WTC11 (cell line): ENCODE results near the gene GDA. TPM values are rescaled to one million over a fixed set of nuclear protein-coding genes. Genes with fewer than 3 reads are reported as not detected.

ENCODE experiments used
- ATAC-seq: fragments of 200-7000 bp; cut with Tn5 transposase; 2 replicates; pipeline ENCODE4 v1.10.0; 2021; ENCODE audit warnings: mild to moderate bottlenecking, moderate library complexity
- CTCF ChIA-PET: fragments of 300-600 bp; sonication (Branson Sonifier 250); formaldehyde crosslinking; loops from one replicate; lab custom pipeline; 2021; ENCODE audit warnings: antibody characterized with exemption; lab: Charles Lee
- POLR2A ChIA-PET: fragments of 350-600 bp; sonication (Branson Sonifier 250); formaldehyde crosslinking; loops from one replicate; lab custom pipeline; 2021; ENCODE audit warnings: antibody characterized with exemption; lab: Charles Lee
- DNase-seq: peaks from one replicate; pipeline ENCODE4 v3.0.0; 2021; ENCODE audit warnings: low spot score
- H3K27ac Mint-ChIP-seq: 2 replicates; pipeline ENCODE4 v1.8.0; 2021; ENCODE audit warnings: mixed read lengths
- H3K27me3 Mint-ChIP-seq: 2 replicates; pipeline ENCODE4 v1.8.0; 2021; ENCODE audit warnings: low read depth, mild to moderate bottlenecking, moderate library complexity, mixed read lengths
- H3K36me3 Mint-ChIP-seq: 2 replicates; pipeline ENCODE4 v1.8.0; 2021; ENCODE audit warnings: mixed read lengths
- H3K4me1 Mint-ChIP-seq: 2 replicates; pipeline ENCODE4 v1.8.0; 2022; ENCODE audit warnings: mixed read lengths
- H3K4me3 Mint-ChIP-seq: 2 replicates; pipeline ENCODE4 v1.8.0; 2021; ENCODE audit warnings: mild to moderate bottlenecking, moderate library complexity, mixed read lengths
- H3K9me3 Mint-ChIP-seq: 2 replicates; pipeline ENCODE4 v1.8.0; 2021; ENCODE audit warnings: mixed read lengths
- EMX1 ChIP-seq: fragments of 250-450 bp; sonication (Bioruptor Pico); IDR thresholded peaks from 2 replicates; pipeline ENCODE4 v1.8.0; 2021; ENCODE audit warnings: mild to moderate bottlenecking
- HMGA2 ChIP-seq: fragments of 250-450 bp; sonication (Bioruptor Pico); IDR thresholded peaks from 2 replicates; pipeline ENCODE4 v1.4.0; 2021; ENCODE audit warnings: mild to moderate bottlenecking, moderate library complexity
- IRF1 ChIP-seq: sonication (generic); formaldehyde crosslinking; IDR thresholded peaks from 2 replicates; pipeline ENCODE4 v1.8.0; 2023; ENCODE audit warnings: missing genetic modification reagents
- KAT7 ChIP-seq: sonication (generic); formaldehyde crosslinking; IDR thresholded peaks from 2 replicates; pipeline ENCODE4 v1.8.1; 2023; ENCODE audit warnings: missing genetic modification reagents, mild to moderate bottlenecking, borderline replicate concordance
- NFATC4 ChIP-seq: fragments of 250-450 bp; sonication (Bioruptor Pico); IDR thresholded peaks from 2 replicates; pipeline ENCODE4 v1.9.0; 2021; ENCODE audit warnings: mild to moderate bottlenecking
- TCF7 ChIP-seq: sonication (generic); formaldehyde crosslinking; IDR thresholded peaks from 2 replicates; pipeline ENCODE4 v1.8.0; 2022; ENCODE audit warnings: mild to moderate bottlenecking, low read depth, missing genetic modification reagents, moderate library complexity
- TEAD1 ChIP-seq: sonication (generic); formaldehyde crosslinking; IDR thresholded peaks from 2 replicates; pipeline ENCODE4 v1.8.0; 2022; ENCODE audit warnings: mild to moderate bottlenecking, missing genetic modification reagents
- ZNF317 ChIP-seq: sonication (generic); formaldehyde crosslinking; IDR thresholded peaks from 2 replicates; pipeline ENCODE4 v1.8.1; 2023; ENCODE audit warnings: low read depth, mild to moderate bottlenecking, moderate library complexity, missing genetic modification reagents, borderline replicate concordance
- ZNF532 ChIP-seq: fragments of 250-450 bp; sonication (Bioruptor Pico); IDR thresholded peaks from 2 replicates; pipeline ENCODE4 v1.9.0; 2021; ENCODE audit warnings: mild to moderate bottlenecking, borderline replicate concordance
- ZNF671 ChIP-seq: fragments of 250-450 bp; sonication (Bioruptor Pico); IDR thresholded peaks from 2 replicates; pipeline ENCODE4 v1.8.0; 2021; ENCODE audit warnings: mild to moderate bottlenecking
- total RNA-seq: library from RNA; stranded (reverse); gene quantifications from 3 replicates; pipeline ENCODE4 v1.2.3, GENCODE V29; 2021
- TF ChIP-seq, protein P1 (sequence below): sonication (generic); formaldehyde crosslinking; IDR thresholded peaks from 2 replicates; pipeline ENCODE4 v1.8.0; 2022; ENCODE audit warnings: mild to moderate bottlenecking, missing genetic modification reagents
- TF ChIP-seq, protein P2 (sequence below): sonication (generic); formaldehyde crosslinking; IDR thresholded peaks from 2 replicates; pipeline ENCODE4 v1.8.0; 2023; ENCODE audit warnings: mild to moderate bottlenecking, missing genetic modification reagents
- TF ChIP-seq, protein P3 (sequence below): fragments of 250-450 bp; sonication (Bioruptor Pico); IDR thresholded peaks from 2 replicates; pipeline ENCODE4 v2.1.2; 2022; ENCODE audit warnings: mild to moderate bottlenecking, moderate library complexity
- TF ChIP-seq, protein P4 (sequence below): sonication (generic); formaldehyde crosslinking; IDR thresholded peaks from 2 replicates; pipeline ENCODE4 v1.8.1; 2023; ENCODE audit warnings: mild to moderate bottlenecking, missing genetic modification reagents, moderate library complexity
- TF ChIP-seq, protein P5 (sequence below): sonication (generic); formaldehyde crosslinking; IDR thresholded peaks from 2 replicates; pipeline ENCODE4 v1.8.1; 2022; ENCODE audit warnings: mild to moderate bottlenecking, moderate library complexity, missing genetic modification reagents

GDA gene
- total RNA-seq, 1 experiment from 2014 or later, result 0.68 TPM

- Mint-ChIP-seq H3K36me3 (no peaks in the 10 kb centered on the region), H3K4me1 (no peaks in the 10 kb centered on the region), H3K9me3 (peaks cover 23% of the 10 kb centered on the region), H3K27ac (no peak overlapping the region), H3K4me3 (no peak overlapping the region), H3K27me3 (no peaks in the 10 kb centered on the region)
- ChIA-PET CTCF (no interaction called here), POLR2A (no interaction called here)
- ATAC-seq (no peak), DNase-seq (no peak)
- TF ChIP-seq, protein P1, sequence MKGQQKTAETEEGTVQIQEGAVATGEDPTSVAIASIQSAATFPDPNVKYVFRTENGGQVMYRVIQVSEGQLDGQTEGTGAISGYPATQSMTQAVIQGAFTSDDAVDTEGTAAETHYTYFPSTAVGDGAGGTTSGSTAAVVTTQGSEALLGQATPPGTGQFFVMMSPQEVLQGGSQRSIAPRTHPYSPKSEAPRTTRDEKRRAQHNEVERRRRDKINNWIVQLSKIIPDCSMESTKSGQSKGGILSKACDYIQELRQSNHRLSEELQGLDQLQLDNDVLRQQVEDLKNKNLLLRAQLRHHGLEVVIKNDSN (CRISPR knock-in tag), result no peak
- TF ChIP-seq EMX1 (CRISPR knock-in tag), result no peak
- TF ChIP-seq, protein P2, sequence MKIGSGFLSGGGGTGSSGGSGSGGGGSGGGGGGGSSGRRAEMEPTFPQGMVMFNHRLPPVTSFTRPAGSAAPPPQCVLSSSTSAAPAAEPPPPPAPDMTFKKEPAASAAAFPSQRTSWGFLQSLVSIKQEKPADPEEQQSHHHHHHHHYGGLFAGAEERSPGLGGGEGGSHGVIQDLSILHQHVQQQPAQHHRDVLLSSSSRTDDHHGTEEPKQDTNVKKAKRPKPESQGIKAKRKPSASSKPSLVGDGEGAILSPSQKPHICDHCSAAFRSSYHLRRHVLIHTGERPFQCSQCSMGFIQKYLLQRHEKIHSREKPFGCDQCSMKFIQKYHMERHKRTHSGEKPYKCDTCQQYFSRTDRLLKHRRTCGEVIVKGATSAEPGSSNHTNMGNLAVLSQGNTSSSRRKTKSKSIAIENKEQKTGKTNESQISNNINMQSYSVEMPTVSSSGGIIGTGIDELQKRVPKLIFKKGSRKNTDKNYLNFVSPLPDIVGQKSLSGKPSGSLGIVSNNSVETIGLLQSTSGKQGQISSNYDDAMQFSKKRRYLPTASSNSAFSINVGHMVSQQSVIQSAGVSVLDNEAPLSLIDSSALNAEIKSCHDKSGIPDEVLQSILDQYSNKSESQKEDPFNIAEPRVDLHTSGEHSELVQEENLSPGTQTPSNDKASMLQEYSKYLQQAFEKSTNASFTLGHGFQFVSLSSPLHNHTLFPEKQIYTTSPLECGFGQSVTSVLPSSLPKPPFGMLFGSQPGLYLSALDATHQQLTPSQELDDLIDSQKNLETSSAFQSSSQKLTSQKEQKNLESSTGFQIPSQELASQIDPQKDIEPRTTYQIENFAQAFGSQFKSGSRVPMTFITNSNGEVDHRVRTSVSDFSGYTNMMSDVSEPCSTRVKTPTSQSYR (CRISPR knock-in tag), result no peak
- TF ChIP-seq NFATC4, result no peak
- TF ChIP-seq HMGA2 (CRISPR knock-in tag), result no peak
- TF ChIP-seq ZNF317 (CRISPR knock-in tag), result no peak
- no peak for TF ChIP-seq ZNF532 (CRISPR knock-in tag)
Observed at GRCh38 chr9:72165326-72165725, 16.1 kb downstream of the GDA start.

- POLR2A ChIA-PET, result no interaction called here
- no peak for ATAC-seq
- TF ChIP-seq HMGA2 (CRISPR knock-in tag) (no peak), ZNF671 (CRISPR knock-in tag) (no peak), TCF7 (CRISPR knock-in tag) (no peak), KAT7 (CRISPR knock-in tag) (no peak), EMX1 (CRISPR knock-in tag) (no peak), TEAD1 (no peak), IRF1 (no peak)
- TF ChIP-seq, protein P3, sequence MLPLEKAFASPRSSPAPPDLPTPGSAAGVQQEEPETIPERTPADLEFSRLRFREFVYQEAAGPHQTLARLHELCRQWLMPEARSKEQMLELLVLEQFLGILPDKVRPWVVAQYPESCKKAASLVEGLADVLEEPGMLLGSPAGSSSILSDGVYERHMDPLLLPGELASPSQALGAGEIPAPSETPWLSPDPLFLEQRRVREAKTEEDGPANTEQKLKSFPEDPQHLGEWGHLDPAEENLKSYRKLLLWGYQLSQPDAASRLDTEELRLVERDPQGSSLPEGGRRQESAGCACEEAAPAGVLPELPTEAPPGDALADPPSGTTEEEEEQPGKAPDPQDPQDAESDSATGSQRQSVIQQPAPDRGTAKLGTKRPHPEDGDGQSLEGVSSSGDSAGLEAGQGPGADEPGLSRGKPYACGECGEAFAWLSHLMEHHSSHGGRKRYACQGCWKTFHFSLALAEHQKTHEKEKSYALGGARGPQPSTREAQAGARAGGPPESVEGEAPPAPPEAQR (CRISPR knock-in tag), result no peak
- TF ChIP-seq, protein P4, sequence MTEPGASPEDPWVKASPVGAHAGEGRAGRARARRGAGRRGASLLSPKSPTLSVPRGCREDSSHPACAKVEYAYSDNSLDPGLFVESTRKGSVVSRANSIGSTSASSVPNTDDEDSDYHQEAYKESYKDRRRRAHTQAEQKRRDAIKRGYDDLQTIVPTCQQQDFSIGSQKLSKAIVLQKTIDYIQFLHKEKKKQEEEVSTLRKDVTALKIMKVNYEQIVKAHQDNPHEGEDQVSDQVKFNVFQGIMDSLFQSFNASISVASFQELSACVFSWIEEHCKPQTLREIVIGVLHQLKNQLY, result no peak
- TF ChIP-seq, protein P5, sequence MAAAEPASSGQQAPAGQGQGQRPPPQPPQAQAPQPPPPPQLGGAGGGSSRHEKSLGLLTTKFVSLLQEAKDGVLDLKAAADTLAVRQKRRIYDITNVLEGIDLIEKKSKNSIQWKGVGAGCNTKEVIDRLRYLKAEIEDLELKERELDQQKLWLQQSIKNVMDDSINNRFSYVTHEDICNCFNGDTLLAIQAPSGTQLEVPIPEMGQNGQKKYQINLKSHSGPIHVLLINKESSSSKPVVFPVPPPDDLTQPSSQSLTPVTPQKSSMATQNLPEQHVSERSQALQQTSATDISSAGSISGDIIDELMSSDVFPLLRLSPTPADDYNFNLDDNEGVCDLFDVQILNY (CRISPR knock-in tag), result no peak
- TF ChIP-seq, protein P2 (CRISPR knock-in tag), result no peak
Observed at GRCh38 chr9:72165821-72166547, 16.7 kb downstream of the GDA start.

More at GRCh38 chr9:72165821-72166547, 16.7 kb downstream of the GDA start:
- H3K4me1 Mint-ChIP-seq, result no peaks in the 10 kb centered on the region
- H3K27me3 Mint-ChIP-seq, result no peaks in the 10 kb centered on the region
- H3K27ac Mint-ChIP-seq, result no peak overlapping the region
- H3K9me3 Mint-ChIP-seq, result peaks cover 22% of the 10 kb centered on the region
- CTCF ChIA-PET, result interaction anchor here (0.6 kb wide), 1 partner anchor 96 kb away, joined by 9 read pairs; no protein-coding TSS in a partner anchor
- no peak for DNase-seq
- no peaks in the 10 kb centered on the region for H3K36me3 Mint-ChIP-seq
- H3K4me3 Mint-ChIP-seq, result no peak overlapping the region
